K562 (cell line): ENCODE measurements around the gene ANP32B. TPM values are rescaled to one million over a fixed set of nuclear protein-coding genes. Genes with fewer than 3 reads are reported as not detected.

Experiments
- EHMT2 ChIP-seq: fragments of 450-650 bp; IDR thresholded peaks from 2 replicates; pipeline ENCODE4 v1.6.1; 2018; ENCODE audit warnings: antibody characterized with exemption
- EP400 ChIP-seq: fragments of 450-650 bp; IDR thresholded peaks from 2 replicates; pipeline ENCODE4 v1.6.1; 2017; ENCODE audit warnings: antibody characterized with exemption, mild to moderate bottlenecking, moderate library complexity
- HNRNPK ChIP-seq: fragments of 200-400 bp; formaldehyde crosslinking; IDR thresholded peaks from one replicate; pipeline ENCODE4 v1.6.1; 2018; ENCODE audit warnings: mild to moderate bottlenecking, low read depth, low read length; ENCODE audit not compliant: poor library complexity, severe bottlenecking
- KLF16 ChIP-seq: IDR thresholded peaks from 2 replicates; pipeline ENCODE4 v1.6.1; 2016; ENCODE audit warnings: antibody characterized with exemption
- LCOR ChIP-seq: sonication (generic); formaldehyde crosslinking; IDR thresholded peaks from 2 replicates; pipeline ENCODE4 v1.8.0; 2022; ENCODE audit warnings: mild to moderate bottlenecking, missing genetic modification reagents
- MEIS2 ChIP-seq: fragments of 450-650 bp; IDR thresholded peaks from 2 replicates; pipeline ENCODE4 v1.6.1; 2014; ENCODE audit warnings: mild to moderate bottlenecking; ENCODE audit not compliant: partially characterized antibody
- MYC ChIP-seq, 2 experiments: fragments of 250-450 bp in 1 of 2; sonication (Bioruptor Pico) in 1 of 2; IDR thresholded peaks; 2 replicates each; pipeline versions ENCODE4 v1.5.1 to v1.6.1; 2012 to 2021; ENCODE audit warnings: low read depth in 2 of 2, borderline replicate concordance in 1 of 2, improper control_type of control experiment in 1 of 2, low read length in 1 of 2, mild to moderate bottlenecking in 1 of 2, moderate library complexity in 1 of 2
- NR4A1 ChIP-seq, 2 experiments: fragments of 250-450 bp in 1 of 2; fragments of 450-650 bp in 1 of 2; sonication (Bioruptor Pico) in 1 of 2; IDR thresholded peaks; 2 replicates each; pipeline versions ENCODE4 v1.4.0 to v1.6.1; 2016 to 2020; ENCODE audit warnings: mild to moderate bottlenecking in 2 of 2, missing compliant biosample characterization in 1 of 2, missing genetic modification characterization in 1 of 2, moderate library complexity in 1 of 2
- POLR2AphosphoS5 ChIP-seq: IDR thresholded peaks from 2 replicates; pipeline ENCODE4 v1.6.1; 2011; ENCODE audit warnings: mild to moderate bottlenecking, low read depth, low read length, moderate library complexity; ENCODE audit not compliant: control insufficient read depth, insufficient read depth
- SMARCE1 ChIP-seq: fragments of 450-650 bp; IDR thresholded peaks from 2 replicates; pipeline ENCODE4 v1.7.1; 2016; ENCODE audit warnings: mild to moderate bottlenecking
- TFE3 ChIP-seq: fragments of 450-650 bp; formaldehyde crosslinking; IDR thresholded peaks from 2 replicates; pipeline ENCODE4 v1.4.0; 2020; ENCODE audit warnings: mild to moderate bottlenecking, mixed read lengths
- ZC3H4 ChIP-seq: sonication (generic); formaldehyde crosslinking; IDR thresholded peaks from 2 replicates; pipeline ENCODE4 v1.9.0; 2021; ENCODE audit warnings: missing genetic modification reagents, borderline replicate concordance
- ZNF232 ChIP-seq: sonication (generic); formaldehyde crosslinking; IDR thresholded peaks from 2 replicates; pipeline ENCODE4 v1.8.0; 2022; ENCODE audit warnings: mild to moderate bottlenecking, missing genetic modification reagents
- ZNF274 ChIP-seq: IDR thresholded peaks from 2 replicates; pipeline ENCODE4 v1.6.1; 2011; ENCODE audit warnings: low read depth, mild to moderate bottlenecking, low read length, moderate library complexity, borderline replicate concordance
- ZNF280B ChIP-seq: fragments of 250-450 bp; sonication (Bioruptor Pico); IDR thresholded peaks from 2 replicates; pipeline ENCODE4 v1.5.1; 2021; ENCODE audit warnings: mild to moderate bottlenecking
- ZNF79 ChIP-seq: fragments of 250-450 bp; sonication (Bioruptor Pico); IDR thresholded peaks from 2 replicates; pipeline ENCODE4 v1.4.0; 2020; ENCODE audit warnings: low read depth, mild to moderate bottlenecking, moderate library complexity
- ZZZ3 ChIP-seq: fragments of 450-650 bp; IDR thresholded peaks from 2 replicates; pipeline ENCODE4 v1.6.1; 2016; ENCODE audit warnings: antibody characterized with exemption, mild to moderate bottlenecking, moderate library complexity
- polyA plus RNA-seq, 8 experiments: library from polyadenylated mRNA; depleted of rRNA in 4 of 8; stranded (reverse) in 5 of 8; unstranded in 3 of 8; fragments of >200 nt; fragmentation: Nextera tagmentation in 2 of 8; fragmentation: Illumina TruSeq in 1 of 8; extraction: Ambion mirVana in 2 of 8; extraction: Trizol in 1 of 8; gene quantifications; 2 replicates each; pipeline versions ENCODE4 v1.2.1 to v1.2.3, GENCODE V29; 2011 to 2014; ENCODE audit warnings: inconsistent platforms in 1 of 8, missing spikeins in 1 of 8
- total RNA-seq, 7 experiments: library from RNA; depleted of rRNA in 6 of 7; stranded (reverse); fragments of >200 nt in 6 of 7; fragmentation: Illumina TruSeq in 2 of 7; extraction: Trizol in 2 of 7; gene quantifications; 2 replicates each; pipeline versions ENCODE4 v1.2.1 to v1.2.3, GENCODE V29; 2011 to 2021; ENCODE audit warnings: low replicate concordance in 1 of 7
- TF ChIP-seq, protein P1 (sequence below): fragments of 450-650 bp; formaldehyde crosslinking; IDR thresholded peaks from 2 replicates; pipeline ENCODE4 v1.4.0; 2020; ENCODE audit warnings: mild to moderate bottlenecking, moderate library complexity
- TF ChIP-seq, protein P2 (sequence below): sonication (generic); formaldehyde crosslinking; IDR thresholded peaks from 2 replicates; pipeline ENCODE4 v1.9.0; 2022; ENCODE audit warnings: mild to moderate bottlenecking, missing genetic modification reagents
- TF ChIP-seq, protein P3 (sequence below), 2 experiments: fragments of 450-650 bp in 1 of 2; sonication (generic) in 1 of 2; formaldehyde crosslinking in 1 of 2; IDR thresholded peaks in 1 of 2; conservative IDR thresholded peaks in 1 of 2; 2 replicates each; pipeline versions ENCODE4 v1.6.1 to v1.8.1; 2016 to 2023; ENCODE audit warnings: mild to moderate bottlenecking in 2 of 2, moderate library complexity in 2 of 2, inconsistent platforms in 1 of 2, missing genetic modification reagents in 1 of 2

The ANP32B gene
- total and polyA plus RNA-seq, 9 of the 15 experiments (the other 6 are each of a cell fraction or from before 2014, with no cell fraction given), result 68.9 to 815 (median 141) TPM

GRCh38 chr9:97954550-97954989 lies 28.6 kb upstream of the ANP32B start (continued):
- TF ChIP-seq MEIS2 (peak; percentile 67), LCOR (CRISPR knock-in tag) (0 out of 2 replicates have a peak, but pooled peaks have one; percentile 46), ZC3H4 (CRISPR knock-in tag) (no peak), SMARCE1 (0 out of 2 replicates have a peak, but pooled peaks have one; percentile 21), POLR2AphosphoS5 (no peak), TFE3 (no peak), ZNF274 (no peak), ZNF79 (CRISPR knock-in tag) (no peak), NR4A1 (CRISPR knock-in tag; IDR thresholded peaks at IDR 0.05) (no peak), NR4A1 (tag; IDR thresholded peaks at IDR 0.05) (no peak), ZZZ3 (no peak), ZNF232 (no peak), HNRNPK (no peak), ZNF280B (CRISPR knock-in tag) (no peak), MYC (IDR thresholded peaks at IDR 0.05; ENCODE audit: low read depth, low read length) (peak; percentile 55; the same call in 1 of the 2 replicates), MYC (CRISPR knock-in tag; IDR thresholded peaks at IDR 0.05; ENCODE audit: borderline replicate concordance, low read depth) (no peak), EHMT2 (peak; percentile 43; the same call in 1 of the 2 replicates), KLF16 (no peak), EP400 (peak; percentile 56)
- TF ChIP-seq, protein P1, sequence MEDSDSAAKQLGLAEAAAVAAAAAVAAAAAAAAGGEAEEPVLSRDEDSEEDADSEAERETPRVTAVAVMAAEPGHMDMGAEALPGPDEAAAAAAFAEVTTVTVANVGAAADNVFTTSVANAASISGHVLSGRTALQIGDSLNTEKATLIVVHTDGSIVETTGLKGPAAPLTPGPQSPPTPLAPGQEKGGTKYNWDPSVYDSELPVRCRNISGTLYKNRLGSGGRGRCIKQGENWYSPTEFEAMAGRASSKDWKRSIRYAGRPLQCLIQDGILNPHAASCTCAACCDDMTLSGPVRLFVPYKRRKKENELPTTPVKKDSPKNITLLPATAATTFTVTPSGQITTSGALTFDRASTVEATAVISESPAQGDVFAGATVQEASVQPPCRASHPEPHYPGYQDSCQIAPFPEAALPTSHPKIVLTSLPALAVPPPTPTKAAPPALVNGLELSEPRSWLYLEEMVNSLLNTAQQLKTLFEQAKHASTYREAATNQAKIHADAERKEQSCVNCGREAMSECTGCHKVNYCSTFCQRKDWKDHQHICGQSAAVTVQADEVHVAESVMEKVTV (CRISPR knock-in tag), result peak; percentile 69; the same call in 1 of the 2 replicates
- TF ChIP-seq, protein P2, sequence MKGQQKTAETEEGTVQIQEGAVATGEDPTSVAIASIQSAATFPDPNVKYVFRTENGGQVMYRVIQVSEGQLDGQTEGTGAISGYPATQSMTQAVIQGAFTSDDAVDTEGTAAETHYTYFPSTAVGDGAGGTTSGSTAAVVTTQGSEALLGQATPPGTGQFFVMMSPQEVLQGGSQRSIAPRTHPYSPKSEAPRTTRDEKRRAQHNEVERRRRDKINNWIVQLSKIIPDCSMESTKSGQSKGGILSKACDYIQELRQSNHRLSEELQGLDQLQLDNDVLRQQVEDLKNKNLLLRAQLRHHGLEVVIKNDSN (CRISPR knock-in tag), result no peak; the same call in 1 of the 2 replicates
- TF ChIP-seq, protein P3, sequence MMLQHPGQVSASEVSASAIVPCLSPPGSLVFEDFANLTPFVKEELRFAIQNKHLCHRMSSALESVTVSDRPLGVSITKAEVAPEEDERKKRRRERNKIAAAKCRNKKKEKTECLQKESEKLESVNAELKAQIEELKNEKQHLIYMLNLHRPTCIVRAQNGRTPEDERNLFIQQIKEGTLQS (IDR thresholded peaks at IDR 0.05), result peak; percentile 19; the same call in 1 of the 2 replicates
- TF ChIP-seq, protein P3 (CRISPR knock-in tag; conservative IDR thresholded peaks at IDR 0.05), result peak; percentile 50
